Stimulated activated CD4-positive, alpha-beta T cell treated with anti-CD3 and anti-CD28 coated beads, Interleukin-4, amount 100 ng/mL, for 24 hours (primary cell): ENCODE results near the gene DIPK2A.
A peak's percentile ranks its signal among the peaks of the same experiment; 100 is the strongest.

Source experiments
- DNase-seq: peaks from one replicate; pipeline ENCODE4 v3.0.0-alpha.2; 2020

Gene DIPK2A

DNA sequence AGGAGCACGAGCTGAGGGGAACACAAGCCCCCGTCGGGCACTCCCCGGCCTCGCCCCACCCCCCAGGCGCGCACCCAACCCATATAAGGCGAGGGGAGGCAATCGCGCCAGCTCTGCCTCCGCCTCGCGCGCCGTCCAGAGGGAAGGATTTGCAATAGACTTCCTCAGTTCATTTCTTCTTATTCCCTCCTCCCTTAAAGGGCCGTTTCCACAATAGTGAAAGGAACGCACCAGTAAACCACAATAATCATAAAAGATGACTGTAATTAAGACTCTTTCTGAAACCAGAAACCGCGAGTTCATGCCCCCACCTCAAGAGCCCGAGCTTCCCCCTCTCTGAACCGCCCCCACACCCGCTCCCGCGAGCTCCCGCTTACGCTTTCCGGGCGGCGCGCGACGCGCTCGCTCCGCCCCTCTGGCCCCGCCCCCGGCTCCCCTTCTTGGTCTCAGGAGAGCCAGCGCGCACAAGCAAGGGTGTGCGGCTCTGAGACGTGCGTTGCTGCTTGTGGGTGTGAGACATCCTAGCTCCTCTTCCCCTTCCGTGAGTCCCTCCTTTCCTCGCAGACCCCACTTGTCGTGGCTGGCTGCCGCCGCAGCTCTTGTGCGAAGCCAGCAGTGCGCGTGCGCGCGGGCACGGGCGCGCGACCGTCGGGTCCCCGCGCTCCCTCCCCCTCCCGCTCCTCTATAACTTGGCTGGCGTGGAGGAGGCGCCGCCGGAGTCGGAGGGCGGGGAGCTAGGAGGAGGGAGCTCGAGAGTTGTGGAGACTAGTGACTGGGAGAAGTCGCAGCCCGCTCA is at the start of gene DIPK2A:
Gene DIPK2A, plus strand, starts transcription at position 465 of the 796 bp plus-strand sequence. CDS start 510 bp downstream, outside the sequence.
- peak; percentile 95 for DNase-seq

- no peak for DNase-seq
Observed at GRCh38 chr3:143924522-143925285, 46.9 kb upstream of the DIPK2A start.

DNA sequence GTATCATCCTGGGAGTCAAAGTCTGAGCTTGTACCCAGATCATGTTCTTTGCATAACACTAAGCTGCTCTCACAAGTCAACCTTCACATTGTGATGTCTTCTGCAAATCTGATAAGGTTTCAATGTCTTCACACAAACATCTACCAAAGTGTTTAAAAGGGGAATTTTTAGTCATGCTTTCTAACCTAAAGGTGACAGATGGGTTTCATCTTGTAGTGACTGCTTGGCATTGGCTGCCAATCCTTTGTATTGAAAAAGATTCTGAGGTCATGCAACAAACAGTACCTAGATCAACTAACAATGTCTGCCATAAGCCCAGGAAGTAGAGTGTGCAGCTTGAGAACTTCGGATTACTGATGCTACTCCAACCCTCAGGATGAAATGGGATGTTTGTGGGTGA is 43.6 kb upstream of the DIPK2A start:
- no peak for DNase-seq

- no peak for DNase-seq
Observed at GRCh38 chr3:143928541-143929255, 42.9 kb upstream of the DIPK2A start.

DNA sequence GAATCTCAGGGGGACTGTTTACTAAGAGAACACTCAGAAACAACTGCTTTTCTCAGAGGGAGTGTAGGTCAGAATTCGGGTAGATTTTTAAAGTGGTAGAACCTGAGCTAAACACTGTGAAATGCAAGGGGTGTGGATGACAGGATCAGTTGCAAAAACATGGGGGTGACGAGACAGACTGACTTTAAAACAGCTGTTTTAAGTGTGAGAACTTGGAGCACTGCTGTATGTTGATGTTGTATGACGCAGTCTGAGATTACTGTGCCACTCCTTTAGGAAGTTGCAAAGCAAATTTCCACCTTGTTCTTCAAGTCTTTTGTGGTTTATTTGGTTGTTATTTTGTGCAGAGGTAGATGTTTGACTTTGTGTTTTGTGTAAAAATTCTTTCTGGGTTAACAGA is 36.8 kb upstream of the DIPK2A start:
- no peak for DNase-seq

DNA sequence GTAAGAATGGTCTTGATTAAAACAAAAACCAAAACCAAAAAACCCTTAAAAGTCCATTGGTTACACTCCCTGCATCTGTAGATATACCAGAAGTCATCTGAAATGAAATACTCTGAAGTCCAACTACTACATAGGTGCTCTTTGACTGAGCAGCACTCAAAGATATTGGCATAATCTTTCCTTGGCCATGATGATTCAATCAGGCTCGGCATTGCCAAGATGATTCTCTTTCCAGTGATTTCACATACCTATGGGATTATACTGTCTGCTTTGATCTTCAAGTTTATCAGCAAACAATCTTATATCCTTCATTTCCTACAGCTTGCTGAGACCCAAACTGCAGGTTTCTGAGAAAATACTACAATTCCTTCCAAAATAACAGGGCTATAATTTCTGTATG is 35.9 kb upstream of the DIPK2A start:
- no peak for DNase-seq

- DNase-seq: no peak
Observed at GRCh38 chr3:143950810-143951209, 20.8 kb upstream of the DIPK2A start.

- DNase-seq: peak; percentile 39
Observed at GRCh38 chr3:143951351-143951971, 20.2 kb upstream of the DIPK2A start.

GRCh38 chr3:143952569-143953072 is 19.0 kb upstream of the DIPK2A start:
- DNase-seq: no peak

DNA sequence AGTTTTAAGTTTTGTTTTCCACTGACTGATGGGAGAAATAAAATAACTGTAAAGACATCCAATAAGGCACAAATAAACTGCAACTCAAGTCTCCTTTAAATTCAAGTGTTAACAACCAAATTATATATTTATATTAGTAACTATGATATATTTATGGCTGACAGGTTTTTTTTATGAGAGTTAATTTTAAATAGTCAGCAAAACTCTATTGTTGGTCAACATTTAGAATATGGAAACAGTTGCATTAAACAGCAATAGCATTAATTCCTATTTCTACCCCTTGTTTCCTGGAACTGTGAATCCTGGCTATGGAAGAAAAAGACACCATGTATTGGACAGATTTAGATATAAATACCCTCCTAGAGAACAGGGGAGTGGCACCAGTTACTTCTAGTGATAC is 16.5 kb upstream of the DIPK2A start:
- DNase-seq: no peak

GRCh38 chr3:143956838-143957237 is 14.8 kb upstream of the DIPK2A start:
- DNase-seq: no peak

- DNase-seq: no peak
Observed at GRCh38 chr3:143957453-143957852, 14.2 kb upstream of the DIPK2A start.

GRCh38 chr3:143958966-143959365 is 12.7 kb upstream of the DIPK2A start:
- no peak for DNase-seq

DNA sequence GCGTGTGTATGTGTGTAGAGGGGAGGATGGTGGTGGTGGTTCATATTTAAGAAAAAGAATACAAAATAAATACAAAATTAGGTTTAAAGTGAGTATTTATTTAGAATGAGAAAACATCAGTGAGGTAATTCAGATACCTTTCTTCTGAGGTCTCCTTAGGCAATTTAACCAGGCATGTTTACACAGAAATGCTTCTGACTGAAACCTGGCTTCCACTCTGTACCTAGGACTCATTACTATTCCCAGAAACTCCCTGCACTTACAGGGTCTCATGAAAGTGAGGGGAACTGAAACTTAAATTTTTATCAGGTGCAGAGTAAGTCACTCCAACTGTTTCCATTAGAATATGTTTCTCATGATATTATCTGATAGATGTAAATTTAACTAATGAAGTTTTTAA is 10.3 kb upstream of the DIPK2A start:
- DNase-seq: no peak

- no peak for DNase-seq
Observed at GRCh38 chr3:143963946-143964345, 7.7 kb upstream of the DIPK2A start.

GRCh38 chr3:143970773-143971358 is 757 bp upstream of the DIPK2A start:
- DNase-seq: peak; percentile 59

DNA sequence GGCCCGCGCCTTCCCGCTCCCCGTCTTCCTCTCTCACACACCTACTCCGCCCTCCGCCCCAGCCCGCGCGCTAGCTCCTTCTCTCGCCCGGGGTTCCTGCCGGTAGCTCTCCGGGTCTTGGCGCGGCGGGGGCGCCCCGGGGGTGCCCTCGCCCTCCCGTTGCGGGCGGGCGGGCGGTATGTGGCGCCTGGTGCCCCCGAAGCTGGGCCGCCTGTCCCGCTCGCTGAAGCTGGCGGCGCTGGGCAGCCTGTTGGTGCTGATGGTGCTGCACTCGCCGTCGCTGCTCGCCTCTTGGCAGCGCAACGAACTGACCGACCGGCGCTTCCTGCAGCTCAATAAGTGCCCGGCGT is 507 bp downstream of the DIPK2A start:
- no peak for DNase-seq

DNA sequence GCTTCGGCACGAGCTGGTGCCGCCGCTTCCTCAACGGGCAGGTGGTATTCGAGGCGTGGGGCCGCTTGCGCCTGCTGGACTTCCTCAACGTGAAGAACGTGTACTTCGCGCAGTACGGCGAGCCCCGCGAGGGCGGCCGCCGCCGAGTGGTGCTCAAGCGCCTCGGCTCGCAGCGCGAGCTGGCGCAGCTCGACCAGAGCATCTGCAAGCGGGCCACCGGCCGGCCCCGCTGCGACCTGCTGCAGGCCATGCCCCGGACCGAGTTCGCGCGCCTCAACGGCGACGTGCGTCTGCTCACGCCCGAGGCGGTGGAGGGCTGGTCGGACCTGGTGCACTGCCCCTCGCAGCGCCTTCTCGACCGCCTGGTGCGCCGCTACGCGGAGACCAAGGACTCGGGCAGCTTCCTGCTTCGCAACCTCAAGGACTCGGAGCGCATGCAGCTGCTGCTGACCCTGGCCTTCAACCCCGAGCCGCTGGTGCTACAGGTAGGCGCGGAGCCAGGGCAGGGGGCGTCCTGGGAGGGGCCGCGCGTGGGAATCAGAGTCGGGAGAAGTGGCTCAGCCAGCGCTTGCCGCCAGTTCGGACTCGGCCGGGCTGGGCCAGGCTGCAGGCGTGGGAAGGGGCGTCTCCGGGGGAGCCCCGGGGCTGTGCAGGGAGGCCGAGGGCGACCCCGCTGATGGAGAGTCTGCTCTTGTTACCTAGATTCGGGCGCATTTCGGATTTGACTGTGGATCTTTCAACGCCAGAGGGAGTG is 1.1 kb downstream of the DIPK2A start:
- peak; percentile 52 for DNase-seq

GRCh38 chr3:143973259-143974021 is 1.8 kb downstream of the DIPK2A start:
- peak; percentile 69 for DNase-seq

GRCh38 chr3:143974271-143975238 is 2.9 kb downstream of the DIPK2A start:
- no peak for DNase-seq
